GM12878 (cell line): ENCODE data around the gene ELMO2. TPM values are rescaled to one million over a fixed set of nuclear protein-coding genes. Genes with fewer than 3 reads are reported as not detected.

ENCODE experiments used
- ASH2L ChIP-seq: fragments of 300-600, 200-600 bp; sonication (generic); IDR thresholded peaks from 2 replicates; pipeline ENCODE4 v1.6.1; 2017; ENCODE audit warnings: low read depth, mild to moderate bottlenecking, borderline replicate concordance
- ATF7 ChIP-seq: fragments of 450-650 bp; IDR thresholded peaks from 2 replicates; pipeline ENCODE4 v1.6.1; 2016; ENCODE audit warnings: low read depth, mild to moderate bottlenecking
- CREB1 ChIP-seq: IDR thresholded peaks from 2 replicates; pipeline ENCODE4 v1.6.1; 2012; ENCODE audit warnings: low read depth, mild to moderate bottlenecking, inconsistent platforms
- CREM ChIP-seq: IDR thresholded peaks from 2 replicates; pipeline ENCODE4 v1.6.1; 2014; ENCODE audit warnings: antibody characterized with exemption, low read depth
- ELK1 ChIP-seq: IDR thresholded peaks from 2 replicates; pipeline ENCODE4 v1.6.1; 2012; ENCODE audit warnings: low read depth, low read length, improper control_type of control experiment
- FOS ChIP-seq: IDR thresholded peaks from 3 replicates; pipeline ENCODE4 v1.6.1; 2011; ENCODE audit warnings: borderline replicate concordance; ENCODE audit not compliant: insufficient read length; ENCODE audit errors: extremely low read depth
- GABPA ChIP-seq: IDR thresholded peaks from 2 replicates; pipeline ENCODE4 v1.6.1; 2014; ENCODE audit warnings: antibody characterized with exemption, low read depth, mild to moderate bottlenecking, inconsistent platforms
- HDGF ChIP-seq: fragments of 450-650 bp; IDR thresholded peaks from 2 replicates; pipeline ENCODE4 v1.6.1; 2016; ENCODE audit warnings: antibody characterized with exemption
- KLF5 ChIP-seq: fragments of 450-650 bp; IDR thresholded peaks from 2 replicates; pipeline ENCODE4 v1.6.1; 2014; ENCODE audit warnings: mild to moderate bottlenecking; ENCODE audit not compliant: partially characterized antibody
- MXI1 ChIP-seq: fragments of 150-350 bp; IDR thresholded peaks from 2 replicates; pipeline ENCODE4 v1.6.1; 2011; ENCODE audit warnings: low read depth, mild to moderate bottlenecking, inconsistent platforms, low read length, improper control_type of control experiment
- NFYB ChIP-seq: IDR thresholded peaks from 2 replicates; pipeline ENCODE4 v1.6.1; 2011; ENCODE audit warnings: low read depth, mild to moderate bottlenecking, low read length, improper control_type of control experiment, moderate library complexity; ENCODE audit not compliant: insufficient read depth
- NKRF ChIP-seq: fragments of 450-650 bp; conservative IDR thresholded peaks from 2 replicates; pipeline ENCODE4 v1.6.1; 2017; ENCODE audit warnings: mild to moderate bottlenecking, moderate library complexity
- NR2F1 ChIP-seq: fragments of 450-650 bp; conservative IDR thresholded peaks from 2 replicates; pipeline ENCODE4 v1.6.1; 2017; ENCODE audit warnings: mild to moderate bottlenecking
- RFX5 ChIP-seq: IDR thresholded peaks from 2 replicates; pipeline ENCODE4 v1.6.1; 2011; ENCODE audit warnings: low read depth, low read length, improper control_type of control experiment
- SP1 ChIP-seq: IDR thresholded peaks from one replicate; pipeline ENCODE4 v1.6.1; 2011; ENCODE audit warnings: low read depth, low read length
- TCF3 ChIP-seq: IDR thresholded peaks from 2 replicates; pipeline ENCODE4 v1.6.1; 2012; ENCODE audit warnings: low read depth, mild to moderate bottlenecking, low read length, borderline replicate concordance; ENCODE audit not compliant: insufficient read depth
- ZNF217 ChIP-seq: fragments of 450-650 bp; IDR thresholded peaks from 2 replicates; pipeline ENCODE4 v1.6.1; 2017; ENCODE audit warnings: antibody characterized with exemption, mild to moderate bottlenecking
- polyA plus RNA-seq, 11 experiments: library from polyadenylated mRNA; depleted of rRNA in 4 of 11; unstranded in 6 of 11; stranded (reverse) in 5 of 11; fragments of >200 nt; fragmentation: Nextera tagmentation in 4 of 11; fragmentation: Illumina TruSeq in 1 of 11; extraction: Ambion mirVana in 4 of 11; extraction: Trizol in 1 of 11; gene quantifications; 1 replicate in 1 of 11; 2 replicates in 10 of 11; pipeline versions ENCODE4 v1.2.1 to v1.2.3, GENCODE V29; 2011 to 2016; ENCODE audit warnings: inconsistent platforms in 2 of 11, missing spikeins in 2 of 11, low read depth in 1 of 11
- total RNA-seq, 4 experiments: library from RNA; depleted of rRNA in 3 of 4; stranded (reverse); fragments of >200 nt in 3 of 4; fragmentation: Illumina TruSeq in 1 of 4; extraction: Trizol in 1 of 4; gene quantifications; 2 replicates each; pipeline versions ENCODE4 v1.2.1 to v1.2.3, GENCODE V29; 2013 to 2021
- TF ChIP-seq, protein P1 (sequence below): fragments of 450-650 bp; IDR thresholded peaks from 2 replicates; pipeline ENCODE4 v1.6.1; 2016; ENCODE audit warnings: mild to moderate bottlenecking
- TF ChIP-seq, protein P2 (sequence below): fragments of 150-350 bp; IDR thresholded peaks from 2 replicates; pipeline ENCODE4 v1.6.1; 2016; ENCODE audit warnings: low read depth, low read length
- TF ChIP-seq, protein P3 (sequence below): fragments of 450-650 bp; IDR thresholded peaks from 2 replicates; pipeline ENCODE4 v1.6.1; 2018; ENCODE audit warnings: mild to moderate bottlenecking, low read depth, moderate library complexity; ENCODE audit not compliant: partially characterized antibody

The ELMO2 gene
- total and polyA plus RNA-seq, 10 of the 15 experiments (the other 5 are each of a cell fraction or from before 2014, with no cell fraction given) = 14.2 to 40.2 (median 37.6) TPM

DNA sequence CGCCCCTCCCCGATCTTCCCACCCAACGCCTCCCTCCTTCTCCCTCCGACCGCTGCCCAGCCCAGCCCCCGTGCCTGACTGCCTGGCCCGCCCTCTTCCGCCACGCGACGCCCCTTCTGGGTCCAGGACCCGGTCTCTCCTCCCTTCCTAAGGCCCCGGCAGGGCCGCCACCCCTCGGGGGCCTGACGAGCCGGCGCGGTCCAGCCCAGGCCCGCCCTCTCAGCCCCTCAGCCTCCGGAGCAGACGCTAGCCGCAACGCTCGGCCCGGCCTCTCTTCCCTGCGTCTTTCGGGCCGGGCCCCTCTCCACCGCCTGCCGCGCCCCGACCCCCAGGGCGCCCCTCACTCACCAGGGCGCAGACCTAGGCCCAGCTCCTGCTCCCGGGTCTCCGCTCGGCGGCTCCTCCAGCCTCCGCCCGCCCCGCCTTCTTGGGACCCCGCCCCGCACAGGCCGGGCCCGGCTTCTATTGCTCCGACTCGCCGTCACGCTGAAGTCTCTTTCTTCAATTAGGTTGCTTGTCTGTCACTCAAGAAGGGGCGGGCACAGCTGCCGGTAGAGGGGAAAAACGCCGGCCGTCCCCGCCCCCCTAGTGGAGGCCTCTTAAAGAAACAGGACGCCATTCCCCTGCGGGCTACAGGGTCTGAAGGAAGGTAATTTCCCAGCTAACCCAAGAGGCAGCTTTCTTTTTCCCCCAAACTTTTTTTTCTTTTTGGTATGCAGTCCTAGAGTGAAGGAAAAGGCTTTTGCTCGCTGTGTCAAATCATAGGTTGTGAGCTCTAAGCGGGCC is at the start of gene ELMO2 (continued):
- TF ChIP-seq ELK1 (no peak), MXI1 (no peak), SP1 (peak; percentile 97), ASH2L (peak; percentile 56; the same call in 1 of the 2 replicates), NKRF (peak; percentile 27; the same call in 1 of the 2 replicates), ATF7 (no peak), CREB1 (peak; percentile 78), FOS (peak; percentile 25), ZNF217 (no peak), NR2F1 (no peak), GABPA (peak; percentile 71), KLF5 (peak; percentile 74), CREM (peak; percentile 36; the same call in 1 of the 2 replicates), RFX5 (no peak), NFYB (peak; percentile 92), TCF3 (no peak; the same call in 1 of the 2 replicates), HDGF (no peak)
- TF ChIP-seq, protein P1, sequence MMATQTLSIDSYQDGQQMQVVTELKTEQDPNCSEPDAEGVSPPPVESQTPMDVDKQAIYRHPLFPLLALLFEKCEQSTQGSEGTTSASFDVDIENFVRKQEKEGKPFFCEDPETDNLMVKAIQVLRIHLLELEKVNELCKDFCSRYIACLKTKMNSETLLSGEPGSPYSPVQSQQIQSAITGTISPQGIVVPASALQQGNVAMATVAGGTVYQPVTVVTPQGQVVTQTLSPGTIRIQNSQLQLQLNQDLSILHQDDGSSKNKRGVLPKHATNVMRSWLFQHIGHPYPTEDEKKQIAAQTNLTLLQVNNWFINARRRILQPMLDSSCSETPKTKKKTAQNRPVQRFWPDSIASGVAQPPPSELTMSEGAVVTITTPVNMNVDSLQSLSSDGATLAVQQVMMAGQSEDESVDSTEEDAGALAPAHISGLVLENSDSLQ = peak; percentile 100
- TF ChIP-seq, protein P2, sequence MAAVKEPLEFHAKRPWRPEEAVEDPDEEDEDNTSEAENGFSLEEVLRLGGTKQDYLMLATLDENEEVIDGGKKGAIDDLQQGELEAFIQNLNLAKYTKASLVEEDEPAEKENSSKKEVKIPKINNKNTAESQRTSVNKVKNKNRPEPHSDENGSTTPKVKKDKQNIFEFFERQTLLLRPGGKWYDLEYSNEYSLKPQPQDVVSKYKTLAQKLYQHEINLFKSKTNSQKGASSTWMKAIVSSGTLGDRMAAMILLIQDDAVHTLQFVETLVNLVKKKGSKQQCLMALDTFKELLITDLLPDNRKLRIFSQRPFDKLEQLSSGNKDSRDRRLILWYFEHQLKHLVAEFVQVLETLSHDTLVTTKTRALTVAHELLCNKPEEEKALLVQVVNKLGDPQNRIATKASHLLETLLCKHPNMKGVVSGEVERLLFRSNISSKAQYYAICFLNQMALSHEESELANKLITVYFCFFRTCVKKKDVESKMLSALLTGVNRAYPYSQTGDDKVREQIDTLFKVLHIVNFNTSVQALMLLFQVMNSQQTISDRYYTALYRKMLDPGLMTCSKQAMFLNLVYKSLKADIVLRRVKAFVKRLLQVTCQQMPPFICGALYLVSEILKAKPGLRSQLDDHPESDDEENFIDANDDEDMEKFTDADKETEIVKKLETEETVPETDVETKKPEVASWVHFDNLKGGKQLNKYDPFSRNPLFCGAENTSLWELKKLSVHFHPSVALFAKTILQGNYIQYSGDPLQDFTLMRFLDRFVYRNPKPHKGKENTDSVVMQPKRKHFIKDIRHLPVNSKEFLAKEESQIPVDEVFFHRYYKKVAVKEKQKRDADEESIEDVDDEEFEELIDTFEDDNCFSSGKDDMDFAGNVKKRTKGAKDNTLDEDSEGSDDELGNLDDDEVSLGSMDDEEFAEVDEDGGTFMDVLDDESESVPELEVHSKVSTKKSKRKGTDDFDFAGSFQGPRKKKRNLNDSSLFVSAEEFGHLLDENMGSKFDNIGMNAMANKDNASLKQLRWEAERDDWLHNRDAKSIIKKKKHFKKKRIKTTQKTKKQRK = peak; percentile 91
- TF ChIP-seq, protein P3, sequence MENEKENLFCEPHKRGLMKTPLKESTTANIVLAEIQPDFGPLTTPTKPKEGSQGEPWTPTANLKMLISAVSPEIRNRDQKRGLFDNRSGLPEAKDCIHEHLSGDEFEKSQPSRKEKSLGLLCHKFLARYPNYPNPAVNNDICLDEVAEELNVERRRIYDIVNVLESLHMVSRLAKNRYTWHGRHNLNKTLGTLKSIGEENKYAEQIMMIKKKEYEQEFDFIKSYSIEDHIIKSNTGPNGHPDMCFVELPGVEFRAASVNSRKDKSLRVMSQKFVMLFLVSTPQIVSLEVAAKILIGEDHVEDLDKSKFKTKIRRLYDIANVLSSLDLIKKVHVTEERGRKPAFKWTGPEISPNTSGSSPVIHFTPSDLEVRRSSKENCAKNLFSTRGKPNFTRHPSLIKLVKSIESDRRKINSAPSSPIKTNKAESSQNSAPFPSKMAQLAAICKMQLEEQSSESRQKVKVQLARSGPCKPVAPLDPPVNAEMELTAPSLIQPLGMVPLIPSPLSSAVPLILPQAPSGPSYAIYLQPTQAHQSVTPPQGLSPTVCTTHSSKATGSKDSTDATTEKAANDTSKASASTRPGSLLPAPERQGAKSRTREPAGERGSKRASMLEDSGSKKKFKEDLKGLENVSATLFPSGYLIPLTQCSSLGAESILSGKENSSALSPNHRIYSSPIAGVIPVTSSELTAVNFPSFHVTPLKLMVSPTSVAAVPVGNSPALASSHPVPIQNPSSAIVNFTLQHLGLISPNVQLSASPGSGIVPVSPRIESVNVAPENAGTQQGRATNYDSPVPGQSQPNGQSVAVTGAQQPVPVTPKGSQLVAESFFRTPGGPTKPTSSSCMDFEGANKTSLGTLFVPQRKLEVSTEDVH = peak; percentile 41
